NCI-H748 treated with DMSO at 0.1 percent for 48 hours (cell line): ENCODE measurements around the gene RIOK1.
"Not testable (repeated sequence)": the region's sequence is repeated elsewhere in the genome, so short reads cannot be mapped to it uniquely, and the experiment has no call there.

Experiments
- DNase-seq: peaks from one replicate; lab custom pipeline; 2025; lab: John Stamatoyannopoulos, UW

Gene RIOK1

GRCh38 chr6:7441048-7441775, 51.6 kb downstream of the RIOK1 start:
- no peak for DNase-seq

- DNase-seq, result no peak
Measured at GRCh38 chr6:7442467-7442866, 52.9 kb downstream of the RIOK1 start.

- DNase-seq, result no peak
Measured at GRCh38 chr6:7445101-7445500, 55.5 kb downstream of the RIOK1 start.

GRCh38 chr6:7445885-7446461, 56.4 kb downstream of the RIOK1 start:
- DNase-seq, result no peak

- DNase-seq, result no peak
Measured at GRCh38 chr6:7446619-7447325, 57.2 kb downstream of the RIOK1 start.

GRCh38 chr6:7448232-7448631, 58.6 kb downstream of the RIOK1 start:
- DNase-seq, result no peak

GRCh38 chr6:7449018-7449417, 59.4 kb downstream of the RIOK1 start:
- DNase-seq, result no peak

- no peak for DNase-seq
Measured at GRCh38 chr6:7451326-7451725, 61.7 kb downstream of the RIOK1 start.

- no peak for DNase-seq
Measured at GRCh38 chr6:7452898-7453297, 63.3 kb downstream of the RIOK1 start.

- no peak for DNase-seq
Measured at GRCh38 chr6:7454696-7455358, 65.2 kb downstream of the RIOK1 start.

- DNase-seq, result not testable (repeated sequence)
Measured at GRCh38 chr6:7456302-7456701, 66.7 kb downstream of the RIOK1 start.

GRCh38 chr6:7461416-7461815, 71.8 kb downstream of the RIOK1 start:
- no peak for DNase-seq

- no peak for DNase-seq
Measured at GRCh38 chr6:7463785-7464184, 74.2 kb downstream of the RIOK1 start.

- no peak for DNase-seq
Measured at GRCh38 chr6:7467007-7467897, 77.6 kb downstream of the RIOK1 start.
